Liver (tissue), 9 donors: ENCODE results near the gene ADRA2B. TPM values are rescaled to one million over a fixed set of nuclear protein-coding genes. Genes with fewer than 3 reads are reported as not detected.

Source experiments
- DNase-seq: peaks from one replicate; pipeline ENCODE4 v3.0.0-alpha.2; 2017; ENCODE audit warnings: low spot score
- H3K27ac ChIP-seq, 2 donors: one replicate each; pipeline ENCODE4 v1.7.0; 2013; ENCODE audit warnings: inconsistent platforms in 2 of 2, low read length in 2 of 2, control low read depth in 1 of 2, low read depth in 1 of 2, mild to moderate bottlenecking in 1 of 2
- H3K27me3 ChIP-seq, 4 donors: one replicate each; pipeline versions ENCODE4 v1.6.1 to v1.7.0; 2013; ENCODE audit warnings: low read length in 3 of 4, inconsistent platforms in 1 of 4, mild to moderate bottlenecking in 1 of 4, moderate library complexity in 1 of 4; ENCODE audit not compliant: control insufficient read depth in 4 of 4, insufficient read depth in 4 of 4
- H3K36me3 ChIP-seq, 4 donors: one replicate each; pipeline versions ENCODE4 v1.6.1 to v1.7.0; 2013; ENCODE audit warnings: low read length in 3 of 4, mild to moderate bottlenecking in 3 of 4, low read depth in 1 of 4, moderate library complexity in 1 of 4; ENCODE audit not compliant: control insufficient read depth in 4 of 4, insufficient read depth in 3 of 4
- H3K4me1 ChIP-seq, 4 donors: one replicate each; pipeline versions ENCODE4 v1.6.1 to v1.7.0; 2013; ENCODE audit warnings: low read length in 3 of 4, mild to moderate bottlenecking in 3 of 4, moderate library complexity in 1 of 4; ENCODE audit not compliant: control insufficient read depth in 4 of 4, insufficient read depth in 4 of 4
- H3K4me3 ChIP-seq, 3 donors: one replicate each; pipeline versions ENCODE4 v1.6.1 to v1.7.0; 2013; ENCODE audit warnings: low read length in 3 of 3, control low read depth in 1 of 3, low read depth in 1 of 3, mild to moderate bottlenecking in 1 of 3
- H3K9ac ChIP-seq, 2 donors: one replicate each; pipeline ENCODE4 v1.7.0; 2013; ENCODE audit warnings: low read length in 2 of 2, mild to moderate bottlenecking in 2 of 2, moderate library complexity in 2 of 2, control low read depth in 1 of 2, low read depth in 1 of 2
- H3K9me3 ChIP-seq, 4 donors: one replicate each; pipeline versions ENCODE4 v1.6.1 to v1.7.0; 2013; ENCODE audit warnings: low read length in 3 of 4; ENCODE audit not compliant: control insufficient read depth in 4 of 4
- EGR1 ChIP-seq, 2 donors: IDR thresholded peaks; 2 replicates each; pipeline ENCODE4 v1.6.1; 2016 to 2018; ENCODE audit warnings: antibody characterized with exemption in 2 of 2, low read depth in 2 of 2
- FOXA1 ChIP-seq: IDR thresholded peaks from 2 replicates; pipeline ENCODE4 v1.6.1; 2016; ENCODE audit warnings: antibody characterized with exemption
- FOXA2 ChIP-seq: IDR thresholded peaks from 2 replicates; pipeline ENCODE4 v1.6.1; 2016; ENCODE audit warnings: antibody characterized with exemption
- GABPA ChIP-seq, 2 donors: IDR thresholded peaks in 1 of 2; conservative IDR thresholded peaks in 1 of 2; 2 replicates each; pipeline ENCODE4 v1.6.1; 2016; ENCODE audit warnings: antibody characterized with exemption in 2 of 2, mild to moderate bottlenecking in 1 of 2, moderate library complexity in 1 of 2
- HNF4A ChIP-seq, 2 donors: conservative IDR thresholded peaks; 2 replicates each; pipeline ENCODE4 v1.6.1; 2016; ENCODE audit warnings: antibody characterized with exemption in 2 of 2, mild to moderate bottlenecking in 2 of 2
- JUND ChIP-seq, 2 donors: IDR thresholded peaks; 2 replicates each; pipeline ENCODE4 v1.6.1; 2016; ENCODE audit warnings: antibody characterized with exemption in 2 of 2
- NR2F2 ChIP-seq: IDR thresholded peaks from 2 replicates; pipeline ENCODE4 v1.6.1; 2016; ENCODE audit warnings: antibody characterized with exemption
- RAD21 ChIP-seq, 2 donors: IDR thresholded peaks; 2 replicates each; pipeline ENCODE4 v1.6.1; 2016; ENCODE audit warnings: antibody characterized with exemption in 2 of 2, mild to moderate bottlenecking in 2 of 2
- RXRA ChIP-seq, 2 donors: IDR thresholded peaks; 2 replicates each; pipeline ENCODE4 v1.6.1; 2017 to 2018; ENCODE audit warnings: antibody characterized with exemption in 2 of 2, mild to moderate bottlenecking in 1 of 2
- SP1 ChIP-seq: IDR thresholded peaks from 2 replicates; pipeline ENCODE4 v1.6.1; 2018; ENCODE audit warnings: antibody characterized with exemption, mild to moderate bottlenecking
- TAF1 ChIP-seq: conservative IDR thresholded peaks from 2 replicates; pipeline ENCODE4 v1.6.1; 2016; ENCODE audit warnings: antibody characterized with exemption, mild to moderate bottlenecking
- YY1 ChIP-seq: IDR thresholded peaks from 2 replicates; pipeline ENCODE4 v1.6.1; 2016; ENCODE audit warnings: antibody characterized with exemption, mild to moderate bottlenecking
- WGBS: extraction: QIAGEN DNeasy Blood & Tissue Kit; methylation state at CpG from one replicate; pipeline ENCODE4 v1.1.7; 2013; 5-methylcytosine and 5-hydroxymethylcytosine counted together
- polyA plus RNA-seq, 2 donors: library from polyadenylated mRNA; stranded (reverse) in 1 of 2; unstranded in 1 of 2; fragments of 200-250 nt in 1 of 2; fragments of >200 nt in 1 of 2; fragmentation: Nextera tagmentation in 1 of 2; extraction: Ambion mirVana in 1 of 2; gene quantifications; one replicate each; pipeline versions ENCODE4 v1.2.1 to v1.2.3, GENCODE V29; 2013 to 2015
- total RNA-seq, 2 donors: library from RNA; depleted of rRNA; stranded (reverse); fragments of >200 nt; gene quantifications; one replicate each; pipeline ENCODE4 v1.2.3, GENCODE V29; 2014
- TF ChIP-seq, protein P1 (sequence below): IDR thresholded peaks from 2 replicates; pipeline ENCODE4 v1.6.1; 2016; ENCODE audit warnings: antibody characterized with exemption, mild to moderate bottlenecking
- TF ChIP-seq, protein P2 (sequence below): IDR thresholded peaks from 2 replicates; pipeline ENCODE4 v1.6.1; 2016; ENCODE audit warnings: antibody characterized with exemption
- TF ChIP-seq, protein P3 (sequence below): fragments of 150-350 bp; IDR thresholded peaks from 2 replicates; pipeline ENCODE4 v1.5.1; 2017; ENCODE audit warnings: improper control_type of control experiment, low read depth, low read length; ENCODE audit not compliant: missing input control
- TF ChIP-seq, protein P4 (sequence below): IDR thresholded peaks from 2 replicates; pipeline ENCODE4 v1.6.1; 2016; ENCODE audit warnings: antibody characterized with exemption
- TF ChIP-seq, protein P5 (sequence below): IDR thresholded peaks from 2 replicates; pipeline ENCODE4 v1.6.1; 2016; ENCODE audit warnings: antibody characterized with exemption
- donor health status: healthy.
- donor health status: healthy.
- donor health status: healthy.
- donor health status: healthy.
- donor health status: healthy.

ADRA2B gene
- total and polyA plus RNA-seq, 4 donors = 1.3 to 8.6 (median 3.0) TPM

DNA sequence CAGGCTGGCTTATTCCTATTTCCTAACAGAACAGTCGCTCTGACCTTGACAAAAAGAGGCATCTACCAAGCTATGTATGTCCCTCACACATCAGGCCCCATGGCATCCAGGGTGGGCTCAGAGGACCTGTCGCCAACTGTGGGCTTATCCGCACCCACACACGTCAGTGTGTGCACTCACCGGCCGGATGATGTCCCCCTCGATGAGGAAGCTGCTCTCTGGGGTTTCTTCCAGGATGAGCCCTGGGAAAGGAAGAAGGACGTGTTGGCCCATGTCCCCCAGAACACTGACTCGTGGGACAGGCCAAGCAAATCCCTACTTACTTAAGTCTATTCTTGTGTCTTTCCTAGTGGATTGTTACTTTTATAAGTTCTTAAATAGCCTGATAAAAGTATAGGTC lies 18.8 kb upstream of the ADRA2B start:
- no peak for DNase-seq
- Histone ChIP-seq H3K4me1 (no peaks in the 10 kb centered on the region), H3K27me3 (no peaks in the 10 kb centered on the region), H3K4me3 (no peak overlapping the region), H3K9me3 (no peaks in the 10 kb centered on the region), H3K36me3 (no peaks in the 10 kb centered on the region), H3K27ac (no peak overlapping the region), H3K9ac (no peak overlapping the region)
- TF ChIP-seq RXRA (IDR thresholded peaks at IDR 0.05) (no peak), FOXA1 (no peak), TAF1 (no peak), YY1 (no peak), GABPA (IDR thresholded peaks at IDR 0.05 in 1 of 2, conservative IDR thresholded peaks at IDR 0.05 in 1 of 2) (no peak), RAD21 (IDR thresholded peaks at IDR 0.05) (no peak), NR2F2 (no peak), SP1 (no peak), JUND (IDR thresholded peaks at IDR 0.05) (no peak), EGR1 (IDR thresholded peaks at IDR 0.05; ENCODE audit: low read depth in 2 of 2) (no peak), HNF4A (conservative IDR thresholded peaks at IDR 0.05) (no peak), FOXA2 (no peak)
- TF ChIP-seq, protein P1, sequence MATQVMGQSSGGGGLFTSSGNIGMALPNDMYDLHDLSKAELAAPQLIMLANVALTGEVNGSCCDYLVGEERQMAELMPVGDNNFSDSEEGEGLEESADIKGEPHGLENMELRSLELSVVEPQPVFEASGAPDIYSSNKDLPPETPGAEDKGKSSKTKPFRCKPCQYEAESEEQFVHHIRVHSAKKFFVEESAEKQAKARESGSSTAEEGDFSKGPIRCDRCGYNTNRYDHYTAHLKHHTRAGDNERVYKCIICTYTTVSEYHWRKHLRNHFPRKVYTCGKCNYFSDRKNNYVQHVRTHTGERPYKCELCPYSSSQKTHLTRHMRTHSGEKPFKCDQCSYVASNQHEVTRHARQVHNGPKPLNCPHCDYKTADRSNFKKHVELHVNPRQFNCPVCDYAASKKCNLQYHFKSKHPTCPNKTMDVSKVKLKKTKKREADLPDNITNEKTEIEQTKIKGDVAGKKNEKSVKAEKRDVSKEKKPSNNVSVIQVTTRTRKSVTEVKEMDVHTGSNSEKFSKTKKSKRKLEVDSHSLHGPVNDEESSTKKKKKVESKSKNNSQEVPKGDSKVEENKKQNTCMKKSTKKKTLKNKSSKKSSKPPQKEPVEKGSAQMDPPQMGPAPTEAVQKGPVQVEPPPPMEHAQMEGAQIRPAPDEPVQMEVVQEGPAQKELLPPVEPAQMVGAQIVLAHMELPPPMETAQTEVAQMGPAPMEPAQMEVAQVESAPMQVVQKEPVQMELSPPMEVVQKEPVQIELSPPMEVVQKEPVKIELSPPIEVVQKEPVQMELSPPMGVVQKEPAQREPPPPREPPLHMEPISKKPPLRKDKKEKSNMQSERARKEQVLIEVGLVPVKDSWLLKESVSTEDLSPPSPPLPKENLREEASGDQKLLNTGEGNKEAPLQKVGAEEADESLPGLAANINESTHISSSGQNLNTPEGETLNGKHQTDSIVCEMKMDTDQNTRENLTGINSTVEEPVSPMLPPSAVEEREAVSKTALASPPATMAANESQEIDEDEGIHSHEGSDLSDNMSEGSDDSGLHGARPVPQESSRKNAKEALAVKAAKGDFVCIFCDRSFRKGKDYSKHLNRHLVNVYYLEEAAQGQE = no peak
- TF ChIP-seq, protein P2, sequence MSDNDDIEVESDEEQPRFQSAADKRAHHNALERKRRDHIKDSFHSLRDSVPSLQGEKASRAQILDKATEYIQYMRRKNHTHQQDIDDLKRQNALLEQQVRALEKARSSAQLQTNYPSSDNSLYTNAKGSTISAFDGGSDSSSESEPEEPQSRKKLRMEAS = no peak
- TF ChIP-seq, protein P3, sequence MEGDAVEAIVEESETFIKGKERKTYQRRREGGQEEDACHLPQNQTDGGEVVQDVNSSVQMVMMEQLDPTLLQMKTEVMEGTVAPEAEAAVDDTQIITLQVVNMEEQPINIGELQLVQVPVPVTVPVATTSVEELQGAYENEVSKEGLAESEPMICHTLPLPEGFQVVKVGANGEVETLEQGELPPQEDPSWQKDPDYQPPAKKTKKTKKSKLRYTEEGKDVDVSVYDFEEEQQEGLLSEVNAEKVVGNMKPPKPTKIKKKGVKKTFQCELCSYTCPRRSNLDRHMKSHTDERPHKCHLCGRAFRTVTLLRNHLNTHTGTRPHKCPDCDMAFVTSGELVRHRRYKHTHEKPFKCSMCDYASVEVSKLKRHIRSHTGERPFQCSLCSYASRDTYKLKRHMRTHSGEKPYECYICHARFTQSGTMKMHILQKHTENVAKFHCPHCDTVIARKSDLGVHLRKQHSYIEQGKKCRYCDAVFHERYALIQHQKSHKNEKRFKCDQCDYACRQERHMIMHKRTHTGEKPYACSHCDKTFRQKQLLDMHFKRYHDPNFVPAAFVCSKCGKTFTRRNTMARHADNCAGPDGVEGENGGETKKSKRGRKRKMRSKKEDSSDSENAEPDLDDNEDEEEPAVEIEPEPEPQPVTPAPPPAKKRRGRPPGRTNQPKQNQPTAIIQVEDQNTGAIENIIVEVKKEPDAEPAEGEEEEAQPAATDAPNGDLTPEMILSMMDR = no peak
- TF ChIP-seq, protein P4, sequence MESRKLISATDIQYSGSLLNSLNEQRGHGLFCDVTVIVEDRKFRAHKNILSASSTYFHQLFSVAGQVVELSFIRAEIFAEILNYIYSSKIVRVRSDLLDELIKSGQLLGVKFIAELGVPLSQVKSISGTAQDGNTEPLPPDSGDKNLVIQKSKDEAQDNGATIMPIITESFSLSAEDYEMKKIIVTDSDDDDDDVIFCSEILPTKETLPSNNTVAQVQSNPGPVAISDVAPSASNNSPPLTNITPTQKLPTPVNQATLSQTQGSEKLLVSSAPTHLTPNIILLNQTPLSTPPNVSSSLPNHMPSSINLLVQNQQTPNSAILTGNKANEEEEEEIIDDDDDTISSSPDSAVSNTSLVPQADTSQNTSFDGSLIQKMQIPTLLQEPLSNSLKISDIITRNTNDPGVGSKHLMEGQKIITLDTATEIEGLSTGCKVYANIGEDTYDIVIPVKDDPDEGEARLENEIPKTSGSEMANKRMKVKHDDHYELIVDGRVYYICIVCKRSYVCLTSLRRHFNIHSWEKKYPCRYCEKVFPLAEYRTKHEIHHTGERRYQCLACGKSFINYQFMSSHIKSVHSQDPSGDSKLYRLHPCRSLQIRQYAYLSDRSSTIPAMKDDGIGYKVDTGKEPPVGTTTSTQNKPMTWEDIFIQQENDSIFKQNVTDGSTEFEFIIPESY = no peak
- TF ChIP-seq, protein P5, sequence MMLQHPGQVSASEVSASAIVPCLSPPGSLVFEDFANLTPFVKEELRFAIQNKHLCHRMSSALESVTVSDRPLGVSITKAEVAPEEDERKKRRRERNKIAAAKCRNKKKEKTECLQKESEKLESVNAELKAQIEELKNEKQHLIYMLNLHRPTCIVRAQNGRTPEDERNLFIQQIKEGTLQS = no peak
- WGBS = 86% methylated on average over 9 of the region's 9 CpGs

DNA sequence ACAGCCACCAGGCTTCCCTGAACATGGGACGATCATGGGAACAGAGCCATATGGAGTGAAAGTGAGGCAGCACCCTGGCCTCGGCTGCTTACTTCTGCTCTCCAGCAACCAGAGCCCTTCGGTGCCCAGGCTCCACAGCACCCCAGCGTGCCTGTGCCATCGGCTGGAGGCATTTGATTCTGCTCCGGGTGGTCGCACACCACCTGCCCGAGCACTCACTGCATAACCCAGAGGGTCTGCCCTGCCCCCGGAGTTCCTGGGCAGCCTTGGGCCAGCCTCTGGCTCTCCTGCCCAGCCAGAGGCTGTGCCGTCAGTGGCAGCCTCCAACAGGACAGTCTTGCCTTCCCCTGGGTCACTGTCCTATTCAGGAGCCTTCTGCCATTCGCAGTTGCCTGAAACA lies 18.1 kb upstream of the ADRA2B start:
- Histone ChIP-seq H3K27ac (no peak overlapping the region), H3K9ac (no peak overlapping the region), H3K4me3 (no peak overlapping the region), H3K27me3 (no peaks in the 10 kb centered on the region), H3K36me3 (no peaks in the 10 kb centered on the region), H3K4me1 (no peaks in the 10 kb centered on the region), H3K9me3 (no peaks in the 10 kb centered on the region)
- no peak for DNase-seq
- 90% methylated on average over 11 of the region's 11 CpGs for WGBS
- TF ChIP-seq, protein P3 = no peak
- TF ChIP-seq NR2F2 (no peak), SP1 (no peak), EGR1 (IDR thresholded peaks at IDR 0.05; ENCODE audit: low read depth in 2 of 2) (no peak), TAF1 (no peak), HNF4A (conservative IDR thresholded peaks at IDR 0.05) (no peak), JUND (IDR thresholded peaks at IDR 0.05) (no peak)
